ENCODE results near the gene SLC16A4.
A peak's percentile ranks its signal among the peaks of the same experiment; 100 is the strongest.
"Not testable (repeated sequence)": the region's sequence is repeated elsewhere in the genome, so short reads cannot be mapped to it uniquely, and the experiment has no call there.

The SLC16A4 gene

GRCh38 chr1:110408488-110408887 is 17.7 kb upstream of the SLC16A4 start:
- DNase-seq, result peak in 1 of 2 donors; percentile 36

- peak; percentile 96 to 98 for DNase-seq
Measured at GRCh38 chr1:110407260-110408210, 16.7 kb upstream of the SLC16A4 start, which contains the start of gene LAMTOR5. Gene LAMTOR5 (minus strand): TSS chr1:110407694. CDS start chr1:110407620, 74 bp downstream.

- not testable (repeated sequence) for DNase-seq
Measured at GRCh38 chr1:110406407-110406806, 15.6 kb upstream of the SLC16A4 start.

GRCh38 chr1:110404401-110404800 is 13.6 kb upstream of the SLC16A4 start:
- no peak for DNase-seq

- no peak for DNase-seq
Measured at GRCh38 chr1:110403805-110404204, 13.0 kb upstream of the SLC16A4 start.

GRCh38 chr1:110396259-110396958 is 5.6 kb upstream of the SLC16A4 start:
- DNase-seq, result not testable (repeated sequence)

- DNase-seq, result no peak
Measured at GRCh38 chr1:110394493-110394820, 3.6 kb upstream of the SLC16A4 start.

- no peak for DNase-seq
Measured at GRCh38 chr1:110393691-110394492, 3.1 kb upstream of the SLC16A4 start.

GRCh38 chr1:110393286-110393685 is 2.5 kb upstream of the SLC16A4 start:
- no peak for DNase-seq

GRCh38 chr1:110390096-110390495 is 730 bp downstream of the SLC16A4 start:
- DNase-seq, result no peak

- no peak for DNase-seq
Measured at GRCh38 chr1:110387048-110387754, 3.6 kb downstream of the SLC16A4 start.

- no peak for DNase-seq
Measured at GRCh38 chr1:110385369-110385768, 5.5 kb downstream of the SLC16A4 start.

- DNase-seq, result peak in 1 of 2 donors; percentile 17
Measured at GRCh38 chr1:110384581-110385321, 6.1 kb downstream of the SLC16A4 start.

GRCh38 chr1:110383251-110383990 is 7.4 kb downstream of the SLC16A4 start:
- DNase-seq, result no peak

- DNase-seq, result peak; percentile 58 to 84
Measured at GRCh38 chr1:110380672-110381283, 10.0 kb downstream of the SLC16A4 start.

GRCh38 chr1:110375490-110375889 is 15.3 kb downstream of the SLC16A4 start:
- DNase-seq, result no peak

- no peak for DNase-seq
Measured at GRCh38 chr1:110370827-110371226, 20.0 kb downstream of the SLC16A4 start.

- DNase-seq, result no peak
Measured at GRCh38 chr1:110364221-110364620, 26.6 kb downstream of the SLC16A4 start.

- DNase-seq, result no peak
Measured at GRCh38 chr1:110361856-110362255, 29.0 kb downstream of the SLC16A4 start.

- DNase-seq, result peak; percentile 27 to 32
Measured at GRCh38 chr1:110360431-110360830, 30.4 kb downstream of the SLC16A4 start.

Measured in inflammatory macrophage (primary cell).